Measurements from ENCODE around the gene NPVF.

The NPVF gene

DNA sequence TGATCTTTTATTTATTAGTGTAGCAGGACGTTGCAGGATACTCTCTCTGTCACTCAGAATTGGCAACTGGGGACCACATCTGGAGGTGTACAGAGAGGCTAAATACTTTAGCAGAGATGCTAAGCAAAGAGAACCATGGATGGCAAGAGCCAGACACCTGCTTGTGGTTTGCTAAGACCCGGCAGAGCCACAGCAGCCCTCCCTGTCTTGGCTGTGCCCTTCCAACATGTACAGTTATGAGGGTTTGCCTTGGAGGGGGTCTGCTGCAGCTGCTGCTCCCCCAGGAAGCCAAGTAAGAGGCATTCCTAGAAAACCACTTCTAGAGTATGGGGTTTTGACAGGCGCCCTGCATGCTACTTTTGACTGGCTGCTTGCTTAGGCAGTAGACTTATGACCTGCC, 5.1 kb downstream of the NPVF start:
- no peak for DNase-seq

DNA sequence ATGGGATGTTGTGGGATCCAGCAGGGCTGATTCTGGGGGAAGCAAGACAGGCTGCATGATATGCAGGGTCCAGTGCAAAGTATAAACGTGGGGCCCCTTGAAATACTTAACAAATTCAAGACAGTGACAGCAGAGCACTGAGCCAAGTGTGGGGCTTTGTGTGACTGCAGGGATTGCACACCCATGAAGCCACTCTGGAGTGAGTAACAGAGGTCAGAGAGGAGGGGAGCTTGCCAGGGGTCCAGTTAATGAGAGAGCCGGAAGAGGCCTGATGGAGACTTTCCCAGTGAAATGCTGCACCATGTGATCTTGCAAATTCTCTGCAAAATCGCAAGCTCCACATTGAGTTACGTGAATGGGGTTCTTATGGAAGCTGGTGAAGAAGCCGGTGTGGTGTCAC, 5.6 kb downstream of the NPVF start:
- DNase-seq = no peak

DNA sequence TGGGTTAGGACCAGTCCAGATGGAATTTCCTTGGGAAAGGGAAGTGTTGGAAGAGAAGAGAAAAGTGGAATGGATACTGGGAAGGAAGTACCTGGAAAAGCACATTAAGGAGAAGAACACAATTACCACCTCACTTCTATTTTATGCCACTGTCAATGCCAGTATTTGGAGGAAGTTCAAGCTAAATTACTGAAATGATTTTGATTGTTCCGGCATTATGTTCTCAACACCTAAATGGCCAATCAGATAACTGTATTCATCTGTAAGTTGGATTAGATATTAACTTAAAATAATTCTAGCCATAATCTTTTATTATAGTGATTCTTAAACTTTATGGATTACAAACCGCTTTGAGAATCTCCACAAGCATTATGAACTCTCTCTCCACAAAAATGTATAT, 7.3 kb downstream of the NPVF start:
- DNase-seq = no peak

DNA sequence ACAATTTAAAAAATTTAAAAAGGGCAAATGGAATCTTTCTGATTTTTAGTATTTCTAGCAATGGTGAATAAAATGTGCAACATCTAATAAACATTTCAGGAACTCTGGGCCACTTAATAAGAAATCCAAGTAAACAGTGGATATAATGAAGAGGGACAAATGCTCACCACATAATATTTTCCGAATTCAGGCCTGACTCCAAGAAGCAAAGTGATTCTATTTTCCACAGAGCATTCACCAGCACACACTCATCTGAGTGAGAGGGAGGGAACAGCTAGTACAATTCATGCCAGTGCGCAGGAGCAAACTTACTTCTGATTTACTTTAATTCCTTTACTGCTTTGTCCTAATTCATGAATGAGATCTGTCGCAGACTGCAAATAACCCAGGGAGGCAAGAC, 10.1 kb downstream of the NPVF start:
- DNase-seq = no peak

DNA sequence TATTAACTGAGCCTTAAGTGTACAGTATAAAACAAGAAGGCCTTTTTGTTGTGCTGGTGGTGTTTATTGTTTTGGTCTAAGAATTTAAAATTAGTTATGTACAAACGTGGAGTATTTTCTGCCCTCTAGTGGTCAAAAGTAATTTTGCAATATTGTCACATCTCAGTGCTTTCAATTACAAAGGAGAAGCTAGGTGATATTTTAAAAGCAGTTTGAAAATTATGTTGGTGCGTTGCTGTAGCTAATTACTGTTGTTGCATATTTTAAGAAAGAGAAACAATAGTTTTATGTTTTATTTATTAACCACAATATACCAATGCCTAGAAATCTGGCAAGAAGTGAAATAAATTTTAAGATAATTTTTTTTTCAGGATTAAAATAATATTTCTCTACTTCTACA, 11.4 kb downstream of the NPVF start:
- peak; percentile 60 for DNase-seq

DNA sequence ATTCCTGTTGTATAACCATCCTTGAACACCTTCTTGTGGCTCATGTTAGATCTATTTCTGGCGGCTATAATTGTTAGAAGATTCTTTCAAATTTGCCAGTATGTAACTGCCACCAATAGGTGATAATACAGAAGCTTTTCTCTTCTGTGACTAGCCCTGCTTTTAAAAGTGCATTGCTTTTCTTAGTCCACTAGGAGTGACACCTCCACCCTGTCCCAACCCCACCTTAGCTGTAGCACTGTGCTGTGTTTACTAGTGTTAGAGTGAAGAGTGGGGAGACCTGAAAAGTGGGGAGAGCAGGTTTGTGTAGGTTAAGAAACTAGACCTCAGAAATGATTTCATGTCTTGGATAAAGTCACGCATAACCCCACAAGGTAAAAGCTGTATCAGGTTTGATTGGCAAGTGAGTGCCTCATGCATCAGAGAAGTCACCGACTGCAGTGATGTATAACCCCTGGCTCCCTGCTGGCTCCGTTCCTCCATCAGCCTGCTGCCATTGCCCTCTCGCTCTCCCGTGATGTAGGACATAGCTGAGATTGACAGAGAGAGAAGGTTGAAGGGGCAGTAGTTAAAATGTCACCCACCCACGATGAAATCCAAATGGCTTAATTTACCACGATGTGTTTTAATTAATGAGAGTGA, 12.5 kb downstream of the NPVF start:
- DNase-seq = no peak

DNA sequence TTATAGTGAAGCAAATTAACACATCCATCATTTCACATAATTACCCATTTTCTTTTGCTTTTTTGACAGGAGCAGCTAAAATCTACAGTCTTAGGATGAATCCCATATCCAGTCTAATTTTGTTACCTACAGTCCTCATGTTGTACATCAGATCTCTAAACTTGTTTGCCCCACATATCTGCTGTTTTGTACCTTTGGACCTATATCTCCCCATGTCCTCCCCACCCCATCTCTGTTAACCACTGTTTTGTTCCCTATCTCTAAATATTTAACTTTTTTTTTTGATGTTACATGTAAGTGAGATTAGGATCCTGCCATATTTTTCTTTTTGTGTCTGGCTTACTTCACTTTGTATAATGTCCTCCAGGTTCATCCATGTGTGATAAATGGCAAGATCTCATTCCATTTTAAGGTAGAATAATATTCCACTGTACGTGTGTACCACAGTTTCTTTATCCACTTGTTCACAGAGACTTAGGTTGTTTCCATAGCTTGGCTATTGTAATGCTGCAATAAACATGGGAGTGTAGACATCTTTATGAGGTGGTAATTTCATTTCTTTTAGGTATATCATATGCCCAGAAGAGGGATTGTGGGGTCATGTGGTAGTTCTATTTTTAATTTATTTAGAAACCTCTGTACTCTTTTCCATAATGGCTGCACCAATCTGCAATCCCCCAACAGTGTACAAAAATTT, 19.6 kb downstream of the NPVF start:
- DNase-seq = no peak

DNA sequence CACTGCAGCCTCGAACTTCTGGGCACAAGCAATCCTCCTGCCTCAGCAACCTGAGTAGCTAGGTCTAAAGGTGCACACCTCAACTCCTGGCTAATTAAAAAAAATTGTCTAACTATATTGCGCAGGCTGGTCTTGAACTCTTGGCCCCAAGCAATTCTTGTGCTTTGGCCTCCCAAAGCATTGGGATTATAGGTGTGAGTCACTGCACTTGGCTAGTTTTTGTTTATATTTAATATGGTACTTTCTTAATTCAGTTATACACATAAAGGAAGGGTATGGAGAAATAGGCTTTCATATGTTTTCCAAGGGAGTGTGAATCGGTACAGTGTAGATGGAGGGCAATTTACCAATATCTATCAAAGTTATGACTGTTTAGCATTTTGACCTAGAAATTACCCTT, 20.4 kb downstream of the NPVF start:
- no peak for DNase-seq

DNA sequence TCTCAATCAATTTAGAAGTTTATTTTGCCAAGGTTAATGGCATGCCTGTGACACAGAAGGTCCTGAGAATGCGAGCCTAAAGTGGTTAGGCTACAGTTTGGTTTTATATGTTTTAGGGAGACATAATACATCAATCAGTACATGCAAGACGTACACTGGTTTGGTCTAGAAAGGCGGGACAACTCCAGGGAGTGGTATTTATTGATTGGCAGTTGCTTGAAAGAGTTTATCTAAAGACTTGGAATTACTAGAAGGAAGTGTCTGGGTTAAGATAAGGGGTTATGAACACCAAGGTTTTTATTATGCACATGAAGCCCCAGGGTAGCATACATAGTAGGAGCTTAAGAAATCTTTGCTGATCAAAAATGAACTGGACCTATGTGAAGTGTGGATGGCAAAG, 21.5 kb downstream of the NPVF start:
- no peak for DNase-seq

DNA sequence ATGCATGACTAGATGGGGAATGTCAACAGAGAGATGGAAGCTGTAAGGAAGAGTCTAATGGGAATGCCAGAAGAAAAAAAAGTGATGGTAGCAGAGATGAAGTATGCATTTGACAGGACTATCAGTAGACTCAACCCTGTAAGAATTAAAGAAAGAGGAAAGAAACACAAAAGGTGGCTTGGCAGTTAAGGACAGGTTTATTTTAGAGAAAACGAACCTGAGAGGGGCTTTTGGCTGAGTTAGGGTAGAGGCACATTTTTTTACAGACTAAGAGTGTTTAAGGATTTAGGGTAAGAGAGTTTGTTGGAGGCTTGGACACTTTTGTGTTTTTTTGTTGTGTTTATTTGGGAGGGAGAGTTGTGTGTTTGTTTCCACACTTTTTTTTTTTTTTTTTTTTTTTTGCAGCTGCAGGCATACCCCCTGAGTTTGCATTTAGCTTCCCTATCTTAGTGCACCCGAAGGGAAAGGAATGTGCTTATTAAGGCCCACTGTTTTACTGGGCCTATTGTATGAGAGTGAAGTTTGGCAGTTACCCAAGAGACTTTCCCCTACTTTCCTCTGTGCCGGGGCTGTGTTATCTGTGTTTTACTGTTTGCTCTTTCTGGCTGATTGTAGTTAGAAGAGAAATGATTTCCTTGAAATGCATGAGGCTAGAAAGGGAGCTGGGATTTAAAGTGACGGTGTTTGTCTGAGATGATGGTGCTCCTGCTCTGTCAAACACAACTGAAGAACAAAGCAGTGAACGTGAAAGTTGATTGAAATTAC, 32.0 kb downstream of the NPVF start:
- DNase-seq = no peak

DNA sequence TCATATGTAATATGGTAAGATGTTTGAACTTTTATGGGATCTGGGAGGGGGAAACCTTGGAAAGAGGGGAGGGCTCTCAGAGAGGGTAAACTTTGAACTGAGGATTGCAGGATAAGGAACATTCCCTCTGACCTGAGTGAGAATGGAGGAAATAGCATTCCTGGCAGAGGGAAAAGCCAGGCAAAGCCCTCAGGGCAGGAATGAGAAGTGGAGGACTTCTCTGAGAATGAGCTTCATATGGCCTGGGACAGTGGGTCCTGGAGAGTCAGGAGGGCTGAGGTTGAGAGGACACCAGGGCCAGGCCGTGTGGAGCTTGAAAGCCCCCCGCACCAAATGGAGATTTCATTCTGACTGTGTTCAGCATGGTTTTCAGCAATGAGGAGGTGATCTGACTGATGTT, 34.2 kb downstream of the NPVF start:
- no peak for DNase-seq

DNA sequence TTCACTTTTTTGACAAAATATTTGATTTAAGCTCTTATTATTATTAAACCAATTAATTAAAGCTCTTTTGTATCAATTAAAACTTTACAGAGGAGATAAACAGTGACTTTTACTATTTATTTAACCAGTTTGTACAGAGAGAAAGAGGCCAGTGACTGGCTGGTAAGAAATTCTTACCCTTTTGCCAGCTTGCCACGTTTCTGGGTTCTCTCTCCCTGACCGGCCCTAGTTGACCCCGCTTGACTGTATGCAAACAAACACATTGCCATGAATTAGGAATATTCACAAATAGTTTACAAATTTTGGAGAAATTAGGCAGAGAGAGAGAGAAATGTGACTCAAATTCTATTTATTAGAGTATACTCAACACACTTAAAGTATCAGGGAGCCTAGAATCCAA, 36.2 kb downstream of the NPVF start:
- no peak for DNase-seq

DNA sequence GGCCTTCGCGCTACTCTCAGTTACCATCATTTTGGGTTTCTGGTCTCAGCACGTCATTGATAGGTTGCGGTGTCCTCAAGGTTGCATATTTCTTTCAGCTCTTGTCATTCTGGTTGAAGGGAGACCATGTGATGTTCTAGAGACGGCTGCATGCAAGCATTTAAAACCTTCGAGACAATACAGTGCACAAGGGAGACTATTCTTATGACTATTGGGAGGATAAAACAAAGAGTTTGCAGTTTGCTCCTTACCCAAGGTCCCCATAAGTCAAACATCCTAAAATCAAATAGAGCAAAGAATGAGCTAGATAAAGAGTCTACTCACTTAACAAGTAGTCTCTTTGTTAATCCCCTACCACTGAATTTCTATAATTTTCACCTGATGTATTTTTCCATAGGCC, 39.1 kb downstream of the NPVF start:
- DNase-seq = no peak

DNA sequence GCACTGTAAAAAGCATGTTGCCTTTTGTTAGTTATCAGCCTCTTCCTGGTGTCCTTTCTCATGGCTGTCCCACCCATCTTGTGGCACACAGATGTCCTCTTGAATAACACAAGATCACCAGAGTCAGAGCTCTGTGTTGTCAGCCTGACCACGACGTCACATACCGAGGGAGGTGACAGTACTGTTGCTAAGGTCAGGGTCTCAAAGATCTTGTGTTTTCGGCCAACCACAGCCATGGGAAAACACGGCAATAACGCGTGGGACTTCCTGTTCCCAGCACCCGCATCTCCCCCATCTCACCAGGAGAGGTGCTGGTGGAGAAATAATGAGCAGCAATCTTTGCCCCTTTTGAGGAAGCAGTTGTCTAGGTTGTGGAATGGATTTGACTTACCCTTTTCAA, 40.4 kb downstream of the NPVF start:
- DNase-seq = no peak

DNA sequence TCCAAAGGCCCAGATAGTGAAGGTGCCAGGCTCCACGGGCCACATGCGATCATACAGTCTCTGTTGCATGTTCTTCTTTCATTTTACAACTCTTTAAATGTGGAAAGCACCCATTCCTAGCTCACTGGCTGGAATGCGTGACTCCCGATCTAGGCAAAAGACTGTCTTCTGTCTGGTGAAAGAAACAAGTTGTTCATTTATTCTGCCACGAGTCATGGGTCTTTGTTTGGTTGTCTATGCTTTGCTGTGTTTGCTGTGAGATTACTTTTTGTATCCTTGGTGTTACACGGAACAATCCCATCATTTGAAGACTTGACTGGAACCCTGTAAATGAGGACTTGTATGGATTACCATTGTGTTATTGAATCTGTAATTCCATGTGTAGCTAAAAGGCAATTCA, 41.9 kb downstream of the NPVF start:
- DNase-seq = no peak

DNA sequence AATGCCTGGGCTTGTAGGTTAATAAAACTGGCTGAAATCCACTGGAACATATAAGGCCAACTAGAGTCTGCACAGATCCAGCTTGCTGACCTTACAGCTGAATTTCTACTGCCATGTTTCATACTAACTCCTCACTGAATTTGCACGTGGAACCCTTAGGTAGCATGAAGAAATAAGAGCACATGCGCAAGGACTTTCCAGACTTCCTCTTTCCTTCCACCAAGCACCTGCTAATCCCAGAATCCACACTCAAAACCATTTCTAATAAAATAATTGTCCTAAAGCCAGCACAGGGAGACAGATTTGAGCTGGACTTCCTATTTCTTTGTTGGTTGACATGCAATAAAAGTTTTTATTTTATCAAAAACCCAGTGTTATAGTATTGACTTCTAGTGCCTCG, 46.8 kb downstream of the NPVF start:
- DNase-seq = no peak

DNA sequence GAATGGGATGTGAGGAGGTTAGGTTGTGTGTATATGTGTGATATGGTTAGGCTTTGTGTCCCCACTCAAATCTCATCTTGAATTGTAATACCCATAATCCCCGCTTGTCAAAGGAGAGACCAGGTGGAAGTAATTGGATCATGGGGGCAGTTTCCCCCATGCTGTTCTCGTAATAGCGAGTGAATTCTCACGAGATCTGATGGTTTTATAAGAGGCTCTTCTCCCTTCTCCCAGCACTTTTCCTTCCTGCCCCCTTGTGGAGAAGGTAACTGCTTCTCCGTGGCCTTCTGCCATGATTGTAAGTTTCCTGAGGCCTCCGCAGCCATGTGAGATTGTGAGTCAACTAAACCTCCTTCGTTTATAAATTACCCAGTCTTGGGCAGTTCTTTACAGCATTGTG, 47.3 kb downstream of the NPVF start:
- DNase-seq = no peak

DNA sequence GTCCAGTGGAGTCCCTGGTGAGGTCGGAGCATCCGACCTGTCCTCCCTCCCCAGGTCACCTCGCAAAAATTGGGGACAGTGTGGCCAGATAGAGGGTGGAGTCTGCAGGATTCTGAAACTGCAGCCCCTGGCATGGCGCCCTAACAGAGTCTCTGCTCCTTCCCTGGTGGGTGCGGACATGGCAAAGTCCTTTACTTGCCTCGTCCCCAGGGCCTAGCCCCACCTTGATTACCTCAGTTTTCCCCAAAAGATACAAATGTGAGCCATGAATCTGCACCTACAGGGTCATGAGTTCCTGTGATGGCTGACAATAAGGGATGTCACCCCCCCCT, 47.7 kb downstream of the NPVF start:
- no peak for DNase-seq

DNA sequence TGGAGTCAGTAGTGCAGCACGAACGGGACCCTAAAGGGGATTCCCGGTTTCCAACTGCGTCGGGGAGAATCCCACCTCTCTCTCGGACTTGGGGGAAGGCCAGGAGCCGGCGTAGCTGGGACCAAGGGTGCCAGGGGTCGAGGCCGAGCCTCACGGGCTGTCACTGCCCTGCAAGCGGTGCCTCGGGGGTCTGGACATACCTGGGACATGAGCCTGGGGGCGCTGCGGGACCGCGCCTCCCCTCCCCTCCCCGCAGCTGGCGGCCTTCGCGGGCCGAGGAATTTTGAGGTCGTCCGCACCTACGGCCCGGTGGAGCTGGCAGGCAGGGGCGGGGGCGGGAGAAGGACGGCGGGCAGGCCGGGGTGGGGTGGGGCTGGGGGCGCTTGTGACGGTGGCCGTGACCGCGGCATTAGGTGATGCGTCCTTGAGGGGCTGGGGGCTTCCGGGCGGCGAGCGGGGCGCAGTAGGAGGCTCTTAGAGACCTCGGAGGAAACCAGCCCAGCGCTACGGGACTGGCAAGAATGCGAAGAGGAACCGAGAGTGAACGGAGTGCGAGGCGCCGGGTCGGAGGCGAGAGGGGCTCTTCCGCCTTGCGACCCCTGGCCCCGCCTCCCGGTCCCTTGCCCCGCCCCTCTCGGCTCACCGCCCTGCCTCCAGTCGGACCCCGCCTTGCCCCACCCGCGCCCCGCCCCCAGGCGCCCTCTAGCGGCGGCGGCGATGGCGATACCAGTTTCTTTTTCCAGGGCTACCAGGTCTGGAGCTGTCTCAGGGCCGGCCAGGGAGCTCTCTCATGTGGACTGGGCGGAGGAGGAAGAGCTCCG, 48.3 kb downstream of the NPVF start:
- peak; percentile 79 for DNase-seq

DNA sequence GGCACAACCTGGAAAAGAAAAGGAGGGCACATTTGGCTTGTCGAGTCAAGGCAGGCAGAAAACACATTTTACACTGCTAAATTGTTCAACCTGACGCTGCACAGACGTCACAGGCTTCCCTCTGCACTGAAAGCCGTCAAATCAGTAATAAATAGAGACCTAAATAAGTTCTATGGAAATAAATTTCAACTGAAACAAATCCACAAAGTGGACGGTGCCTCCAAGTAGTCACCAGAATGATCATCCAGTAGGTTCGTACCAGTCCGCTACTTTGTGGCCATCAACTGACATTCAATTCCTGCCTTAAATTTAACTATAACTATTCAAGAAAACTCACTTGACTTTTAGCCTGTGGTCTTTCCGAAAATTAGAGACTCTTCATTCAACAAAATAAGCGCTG, 49.0 kb downstream of the NPVF start:
- DNase-seq = no peak
